Measurements from ENCODE around the gene ZNF407.

Gene ZNF407

GRCh38 chr18:74795751-74796150, 198.1 kb downstream of the ZNF407 start:
- no peak overlapping the region for H3K4ac ChIP-seq (ENCODE audit: low read depth, low read length)
- no peak overlapping the region for H3K9ac ChIP-seq (ENCODE audit: low read length)
- H4K8ac ChIP-seq (ENCODE audit: low read depth, low read length) = no peak overlapping the region
- H3K27me3 ChIP-seq (ENCODE audit: insufficient read depth, low read length, poor library complexity) = no peaks in the 10 kb centered on the region
- H4K5ac ChIP-seq (ENCODE audit: low read length) = no peak overlapping the region
- WGBS (ENCODE audit: extremely low coverage, insufficient coverage, low lambda C conversion rate) = no CpG with 5 or more reads among the region's 9 CpGs
- H3K27ac ChIP-seq (ENCODE audit: low read depth, low read length) = no peak overlapping the region
- no peak overlapping the region for H3K4me3 ChIP-seq (ENCODE audit: low read length)
- no peak overlapping the region for H2BK15ac ChIP-seq (replicated peaks; ENCODE audit: low read depth)
- H2AK5ac ChIP-seq (ENCODE audit: low read length) = no peak overlapping the region
- no peak overlapping the region for H3K18ac ChIP-seq (ENCODE audit: low read length)
- no peak overlapping the region for H2BK120ac ChIP-seq (ENCODE audit: low read depth, low read length)
- no peaks in the 10 kb centered on the region for H3K79me1 ChIP-seq (ENCODE audit: low read length)
- no peaks in the 10 kb centered on the region for H3K4me1 ChIP-seq (ENCODE audit: control insufficient read depth, low read depth, low read length)
- H3K36me3 ChIP-seq (ENCODE audit: control insufficient read depth, insufficient read depth, low read length) = no peaks in the 10 kb centered on the region
- H3K56ac ChIP-seq (ENCODE audit: low read length) = no peak overlapping the region
- no peak overlapping the region for H2BK5ac ChIP-seq (ENCODE audit: low read length)
- H3K79me2 ChIP-seq (ENCODE audit: control insufficient read depth, insufficient read depth, low read length) = no peaks in the 10 kb centered on the region
- no peak overlapping the region for H3K4me2 ChIP-seq (ENCODE audit: low read length)
- H3K23ac ChIP-seq (ENCODE audit: low read length) = no peak overlapping the region
- DNase-seq = no peak

- Histone ChIP-seq H2BK5ac (ENCODE audit: low read length) (no peak overlapping the region), H3K56ac (ENCODE audit: low read length) (no peak overlapping the region), H4K5ac (ENCODE audit: low read length) (no peak overlapping the region), H4K8ac (ENCODE audit: low read depth, low read length) (no peak overlapping the region), H3K27ac (ENCODE audit: low read depth, low read length) (no peak overlapping the region), H3K18ac (ENCODE audit: low read length) (no peak overlapping the region), H3K9ac (ENCODE audit: low read length) (no peak overlapping the region), H3K79me1 (ENCODE audit: low read length) (no peaks in the 10 kb centered on the region), H3K79me2 (ENCODE audit: control insufficient read depth, insufficient read depth, low read length) (no peaks in the 10 kb centered on the region), H2BK15ac (replicated peaks; ENCODE audit: low read depth) (no peak overlapping the region), H3K4me1 (ENCODE audit: control insufficient read depth, low read depth, low read length) (no peaks in the 10 kb centered on the region), H2AK5ac (ENCODE audit: low read length) (no peak overlapping the region), H3K23ac (ENCODE audit: low read length) (no peak overlapping the region), H2BK120ac (ENCODE audit: low read depth, low read length) (no peak overlapping the region), H3K4me2 (ENCODE audit: low read length) (no peak overlapping the region), H3K36me3 (ENCODE audit: control insufficient read depth, insufficient read depth, low read length) (no peaks in the 10 kb centered on the region), H3K4me3 (ENCODE audit: low read length) (no peak overlapping the region), H3K27me3 (ENCODE audit: insufficient read depth, low read length, poor library complexity) (no peaks in the 10 kb centered on the region), H3K4ac (ENCODE audit: low read depth, low read length) (no peak overlapping the region)
- WGBS (ENCODE audit: extremely low coverage, insufficient coverage, low lambda C conversion rate) = no CpG with 5 or more reads among the region's 4 CpGs
- DNase-seq = no peak
Measured at GRCh38 chr18:74796211-74796610, 198.5 kb downstream of the ZNF407 start.

- Histone ChIP-seq H4K8ac (ENCODE audit: low read depth, low read length) (no peak overlapping the region), H3K4ac (ENCODE audit: low read depth, low read length) (no peak overlapping the region), H2AK5ac (ENCODE audit: low read length) (no peak overlapping the region), H3K79me2 (ENCODE audit: control insufficient read depth, insufficient read depth, low read length) (no peaks in the 10 kb centered on the region), H3K56ac (ENCODE audit: low read length) (no peak overlapping the region), H3K27me3 (ENCODE audit: insufficient read depth, low read length, poor library complexity) (no peaks in the 10 kb centered on the region), H3K9ac (ENCODE audit: low read length) (no peak overlapping the region), H3K4me2 (ENCODE audit: low read length) (no peak overlapping the region), H2BK120ac (ENCODE audit: low read depth, low read length) (no peak overlapping the region), H3K18ac (ENCODE audit: low read length) (no peak overlapping the region), H3K4me3 (ENCODE audit: low read length) (no peak overlapping the region), H3K23ac (ENCODE audit: low read length) (no peak overlapping the region), H2BK5ac (ENCODE audit: low read length) (no peak overlapping the region), H3K36me3 (ENCODE audit: control insufficient read depth, insufficient read depth, low read length) (no peaks in the 10 kb centered on the region), H3K4me1 (ENCODE audit: control insufficient read depth, low read depth, low read length) (no peaks in the 10 kb centered on the region), H3K79me1 (ENCODE audit: low read length) (no peaks in the 10 kb centered on the region), H4K5ac (ENCODE audit: low read length) (no peak overlapping the region), H2BK15ac (replicated peaks; ENCODE audit: low read depth) (no peak overlapping the region), H3K27ac (ENCODE audit: low read depth, low read length) (no peak overlapping the region)
- DNase-seq = peak; percentile 53
- no CpG with 5 or more reads among the region's 7 CpGs for WGBS (ENCODE audit: extremely low coverage, insufficient coverage, low lambda C conversion rate)
Measured at GRCh38 chr18:74796841-74797576, 199.3 kb downstream of the ZNF407 start.

DNA sequence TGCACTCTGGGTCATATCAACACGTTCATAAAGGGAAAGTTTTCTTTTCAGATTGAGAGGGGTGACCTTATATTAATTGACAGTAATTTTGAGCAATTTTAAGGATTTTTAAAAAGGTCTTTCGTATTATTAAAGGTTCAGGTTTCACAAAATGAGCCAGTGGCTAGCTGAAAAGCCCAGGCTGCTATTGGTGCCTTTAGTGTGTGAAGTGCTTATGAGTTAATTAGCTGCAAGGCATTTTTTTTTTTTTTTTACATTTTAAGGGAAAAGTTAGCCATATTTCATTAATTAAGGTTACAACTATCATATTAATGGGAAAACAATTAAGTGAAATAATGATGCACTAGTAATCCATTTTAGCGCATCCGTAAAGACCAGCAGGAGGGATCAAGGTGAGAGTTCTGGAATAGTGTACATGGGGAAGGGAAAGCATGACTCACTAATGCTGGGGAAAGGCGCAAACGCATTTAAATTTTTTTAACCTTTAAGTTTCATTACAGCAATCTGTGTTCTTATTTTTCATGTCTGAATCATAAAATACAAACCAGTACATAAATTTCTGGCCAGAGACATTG, 200.0 kb downstream of the ZNF407 start:
- no peak overlapping the region for H3K23ac ChIP-seq (ENCODE audit: low read length)
- no peak overlapping the region for H3K9ac ChIP-seq (ENCODE audit: low read length)
- H3K79me2 ChIP-seq (ENCODE audit: control insufficient read depth, insufficient read depth, low read length) = no peaks in the 10 kb centered on the region
- no peak overlapping the region for H3K56ac ChIP-seq (ENCODE audit: low read length)
- H3K27ac ChIP-seq (ENCODE audit: low read depth, low read length) = no peak overlapping the region
- no peak overlapping the region for H3K18ac ChIP-seq (ENCODE audit: low read length)
- no peak overlapping the region for H2BK120ac ChIP-seq (ENCODE audit: low read depth, low read length)
- WGBS (ENCODE audit: extremely low coverage, insufficient coverage, low lambda C conversion rate) = no CpG with 5 or more reads among the region's 6 CpGs
- H2AK5ac ChIP-seq (ENCODE audit: low read length) = no peak overlapping the region
- H2BK5ac ChIP-seq (ENCODE audit: low read length) = no peak overlapping the region
- H3K4me2 ChIP-seq (ENCODE audit: low read length) = no peak overlapping the region
- no peak overlapping the region for H3K4ac ChIP-seq (ENCODE audit: low read depth, low read length)
- DNase-seq = no peak
- H3K27me3 ChIP-seq (ENCODE audit: insufficient read depth, low read length, poor library complexity) = no peaks in the 10 kb centered on the region
- H3K36me3 ChIP-seq (ENCODE audit: control insufficient read depth, insufficient read depth, low read length) = no peaks in the 10 kb centered on the region
- H3K4me3 ChIP-seq (ENCODE audit: low read length) = no peak overlapping the region
- H4K5ac ChIP-seq (ENCODE audit: low read length) = no peak overlapping the region
- H2BK15ac ChIP-seq (replicated peaks; ENCODE audit: low read depth) = no peak overlapping the region
- H3K4me1 ChIP-seq (ENCODE audit: control insufficient read depth, low read depth, low read length) = no peaks in the 10 kb centered on the region
- no peaks in the 10 kb centered on the region for H3K79me1 ChIP-seq (ENCODE audit: low read length)
- no peak overlapping the region for H4K8ac ChIP-seq (ENCODE audit: low read depth, low read length)

GRCh38 chr18:74799542-74799941, 201.9 kb downstream of the ZNF407 start:
- H3K56ac ChIP-seq (ENCODE audit: low read length) = no peak overlapping the region
- no peak overlapping the region for H4K8ac ChIP-seq (ENCODE audit: low read depth, low read length)
- H3K23ac ChIP-seq (ENCODE audit: low read length) = no peak overlapping the region
- H3K4ac ChIP-seq (ENCODE audit: low read depth, low read length) = no peak overlapping the region
- no peaks in the 10 kb centered on the region for H3K36me3 ChIP-seq (ENCODE audit: control insufficient read depth, insufficient read depth, low read length)
- no peak overlapping the region for H2BK120ac ChIP-seq (ENCODE audit: low read depth, low read length)
- H2BK5ac ChIP-seq (ENCODE audit: low read length) = no peak overlapping the region
- H3K18ac ChIP-seq (ENCODE audit: low read length) = no peak overlapping the region
- no peak overlapping the region for H3K27ac ChIP-seq (ENCODE audit: low read depth, low read length)
- H3K9ac ChIP-seq (ENCODE audit: low read length) = no peak overlapping the region
- H3K4me2 ChIP-seq (ENCODE audit: low read length) = no peak overlapping the region
- no peak overlapping the region for H2AK5ac ChIP-seq (ENCODE audit: low read length)
- no CpG with 5 or more reads among the region's 2 CpGs for WGBS (ENCODE audit: extremely low coverage, insufficient coverage, low lambda C conversion rate)
- no peak overlapping the region for H4K5ac ChIP-seq (ENCODE audit: low read length)
- H3K4me1 ChIP-seq (ENCODE audit: control insufficient read depth, low read depth, low read length) = no peaks in the 10 kb centered on the region
- H3K4me3 ChIP-seq (ENCODE audit: low read length) = no peak overlapping the region
- no peaks in the 10 kb centered on the region for H3K79me1 ChIP-seq (ENCODE audit: low read length)
- DNase-seq = no peak
- H3K27me3 ChIP-seq (ENCODE audit: insufficient read depth, low read length, poor library complexity) = no peaks in the 10 kb centered on the region
- no peaks in the 10 kb centered on the region for H3K79me2 ChIP-seq (ENCODE audit: control insufficient read depth, insufficient read depth, low read length)
- H2BK15ac ChIP-seq (replicated peaks; ENCODE audit: low read depth) = no peak overlapping the region

GRCh38 chr18:74800098-74800497, 202.4 kb downstream of the ZNF407 start:
- no peaks in the 10 kb centered on the region for H3K79me2 ChIP-seq (ENCODE audit: control insufficient read depth, insufficient read depth, low read length)
- H3K4me1 ChIP-seq (ENCODE audit: control insufficient read depth, low read depth, low read length) = no peaks in the 10 kb centered on the region
- H3K9ac ChIP-seq (ENCODE audit: low read length) = no peak overlapping the region
- H3K56ac ChIP-seq (ENCODE audit: low read length) = no peak overlapping the region
- H3K79me1 ChIP-seq (ENCODE audit: low read length) = no peaks in the 10 kb centered on the region
- no peak overlapping the region for H2BK15ac ChIP-seq (replicated peaks; ENCODE audit: low read depth)
- no peak overlapping the region for H2BK5ac ChIP-seq (ENCODE audit: low read length)
- H3K36me3 ChIP-seq (ENCODE audit: control insufficient read depth, insufficient read depth, low read length) = no peaks in the 10 kb centered on the region
- no peak overlapping the region for H3K4ac ChIP-seq (ENCODE audit: low read depth, low read length)
- H4K5ac ChIP-seq (ENCODE audit: low read length) = no peak overlapping the region
- DNase-seq = no peak
- no peak overlapping the region for H3K27ac ChIP-seq (ENCODE audit: low read depth, low read length)
- H3K27me3 ChIP-seq (ENCODE audit: insufficient read depth, low read length, poor library complexity) = no peaks in the 10 kb centered on the region
- no peak overlapping the region for H4K8ac ChIP-seq (ENCODE audit: low read depth, low read length)
- no peak overlapping the region for H2AK5ac ChIP-seq (ENCODE audit: low read length)
- no peak overlapping the region for H3K18ac ChIP-seq (ENCODE audit: low read length)
- H3K4me3 ChIP-seq (ENCODE audit: low read length) = no peak overlapping the region
- no peak overlapping the region for H3K4me2 ChIP-seq (ENCODE audit: low read length)
- H2BK120ac ChIP-seq (ENCODE audit: low read depth, low read length) = no peak overlapping the region
- H3K23ac ChIP-seq (ENCODE audit: low read length) = no peak overlapping the region
